Natural killer cell (primary cell): Measurements from ENCODE around the gene GID8. TPM values are rescaled to one million over a fixed set of nuclear protein-coding genes. Genes with fewer than 3 reads are reported as not detected.
A peak's percentile ranks its signal among the peaks of the same experiment; 100 is the strongest.
"Not testable (repeated sequence)": the region's sequence is repeated elsewhere in the genome, so short reads cannot be mapped to it uniquely, and the experiment has no call there.

ENCODE experiments used
- ATAC-seq, 3 donors: fragments of 150-1000 bp in 2 of 3; fragments of 200-7000 bp in 1 of 3; cut with Tn5 transposase; 1 replicate in 1 of 3; 2 replicates in 2 of 3; pipeline ENCODE4 v1.10.0; 2021; ENCODE audit warnings: mild to moderate bottlenecking in 2 of 3, moderate library complexity in 2 of 3
- DNase-seq, 2 donors: peaks; one replicate each; pipeline versions ENCODE4 v3.0.0 to v3.0.0-alpha.2; 2013 to 2021; ENCODE audit warnings: mixed read lengths in 1 of 2
- H3K27ac ChIP-seq: one replicate; pipeline ENCODE4 v1.5.1; 2013; ENCODE audit warnings: mild to moderate bottlenecking, low read length
- H3K27me3 ChIP-seq: one replicate; pipeline ENCODE4 v1.6.1; 2013; ENCODE audit warnings: low read length; ENCODE audit not compliant: control insufficient read depth, insufficient read depth
- H3K36me3 ChIP-seq: one replicate; pipeline ENCODE4 v1.6.1; 2013; ENCODE audit warnings: low read length; ENCODE audit not compliant: control insufficient read depth, insufficient read depth
- H3K4me1 ChIP-seq: one replicate; pipeline ENCODE4 v1.6.1; 2013; ENCODE audit warnings: low read length; ENCODE audit not compliant: control insufficient read depth, insufficient read depth
- H3K4me3 ChIP-seq: one replicate; pipeline ENCODE4 v1.5.1; 2013; ENCODE audit warnings: low read length
- H3K9me3 ChIP-seq: one replicate; pipeline ENCODE4 v1.6.1; 2013; ENCODE audit warnings: low read length; ENCODE audit not compliant: control insufficient read depth, insufficient read depth
- H3K27ac Mint-ChIP-seq, 2 donors: one replicate each; pipeline ENCODE4 v1.8.0; 2022; ENCODE audit warnings: mild to moderate bottlenecking in 2 of 2, mixed read lengths in 2 of 2, moderate library complexity in 1 of 2
- H3K27me3 Mint-ChIP-seq, 2 donors: one replicate each; pipeline ENCODE4 v1.8.0; 2022; ENCODE audit warnings: low read depth in 2 of 2, mixed read lengths in 2 of 2
- H3K36me3 Mint-ChIP-seq: one replicate; pipeline ENCODE4 v1.8.0; 2022; ENCODE audit warnings: mixed read lengths
- H3K4me1 Mint-ChIP-seq, 2 donors: one replicate each; pipeline ENCODE4 v1.8.0; 2022; ENCODE audit warnings: mixed read lengths in 2 of 2
- H3K4me3 Mint-ChIP-seq: one replicate; pipeline ENCODE4 v1.8.0; 2022; ENCODE audit warnings: mild to moderate bottlenecking, moderate library complexity, mixed read lengths
- H3K9me3 Mint-ChIP-seq, 2 donors: one replicate each; pipeline ENCODE4 v1.8.0; 2022; ENCODE audit warnings: mixed read lengths in 2 of 2
- WGBS: methylation state at CpG from one replicate; pipeline ENCODE4 v1.1.7; 2013; ENCODE audit warnings: missing lambda C conversion rate; ENCODE audit not compliant: insufficient coverage; 5-methylcytosine and 5-hydroxymethylcytosine counted together
- intact Hi-C: fragments of 100-400 bp; cut with micrococcal nuclease; formaldehyde crosslinking; loops from one replicate; pipeline ENCODE4 v1.14.2; 2022
- total RNA-seq, 4 donors: library from RNA; stranded (reverse); fragments of 120-200 nt in 1 of 4; gene quantifications; one replicate each; pipeline versions ENCODE4 v1.2.3 to v1.2.4, GENCODE V29; 2013 to 2022
- TF ChIP-seq, protein P1 (sequence below): fragments of 200-600 bp; IDR thresholded peaks from one replicate; pipeline ENCODE4 v1.8.0; 2022; ENCODE audit warnings: antibody characterized with exemption

GID8 gene
- total RNA-seq, 3 donors from 2014 or later (not counting 1 experiment from before 2014, with no cell fraction given) = 45.1 to 60.1 (median 53.1) TPM

DNA sequence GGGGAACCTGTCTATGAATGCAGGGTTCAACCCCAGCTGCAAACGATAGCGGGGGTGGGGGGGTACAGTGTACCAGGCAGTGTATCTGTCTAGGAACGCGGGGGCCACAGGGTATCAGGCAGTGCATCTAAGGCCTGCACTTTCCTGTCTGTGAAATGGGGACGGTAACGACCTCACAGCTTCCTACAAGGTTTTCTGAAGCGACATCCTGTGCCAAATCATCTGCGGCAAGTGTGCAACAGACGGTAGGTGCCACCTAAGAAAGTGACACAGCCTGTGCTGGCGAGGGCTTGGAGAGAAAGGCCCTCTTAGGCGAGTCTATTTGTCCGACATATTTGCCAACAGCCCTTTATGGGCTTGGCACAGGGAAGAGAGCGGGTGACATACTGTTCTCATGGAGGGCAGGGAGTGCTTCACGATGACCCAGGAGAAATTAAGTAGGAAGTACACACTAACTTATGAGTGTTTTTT, 15.5 kb upstream of the GID8 start:
- no peaks in the 10 kb centered on the region for H3K36me3 Mint-ChIP-seq
- Histone ChIP-seq H3K27ac (peak overlapping the region; percentile 35), H3K4me1 (peaks cover 78% of the 10 kb centered on the region), H3K9me3 (no peaks in the 10 kb centered on the region), H3K36me3 (no peaks in the 10 kb centered on the region), H3K4me3 (no peak overlapping the region), H3K27me3 (no peaks in the 10 kb centered on the region)
- no peaks in the 10 kb centered on the region for H3K27me3 Mint-ChIP-seq
- peak overlapping the region; percentile 84 for H3K4me3 Mint-ChIP-seq
- peaks cover 63 to 80% of the 10 kb centered on the region in 2 donors for H3K4me1 Mint-ChIP-seq
- DNase-seq = peak; percentile 51 to 77
- ATAC-seq = peak; percentile 19 to 64 (median 36)
- intact Hi-C loops = no loop called here
- WGBS = 36% methylated on average over 13 of the region's 14 CpGs
- peak overlapping the region; percentile 95 to 97 for H3K27ac Mint-ChIP-seq
- TF ChIP-seq, protein P1, sequence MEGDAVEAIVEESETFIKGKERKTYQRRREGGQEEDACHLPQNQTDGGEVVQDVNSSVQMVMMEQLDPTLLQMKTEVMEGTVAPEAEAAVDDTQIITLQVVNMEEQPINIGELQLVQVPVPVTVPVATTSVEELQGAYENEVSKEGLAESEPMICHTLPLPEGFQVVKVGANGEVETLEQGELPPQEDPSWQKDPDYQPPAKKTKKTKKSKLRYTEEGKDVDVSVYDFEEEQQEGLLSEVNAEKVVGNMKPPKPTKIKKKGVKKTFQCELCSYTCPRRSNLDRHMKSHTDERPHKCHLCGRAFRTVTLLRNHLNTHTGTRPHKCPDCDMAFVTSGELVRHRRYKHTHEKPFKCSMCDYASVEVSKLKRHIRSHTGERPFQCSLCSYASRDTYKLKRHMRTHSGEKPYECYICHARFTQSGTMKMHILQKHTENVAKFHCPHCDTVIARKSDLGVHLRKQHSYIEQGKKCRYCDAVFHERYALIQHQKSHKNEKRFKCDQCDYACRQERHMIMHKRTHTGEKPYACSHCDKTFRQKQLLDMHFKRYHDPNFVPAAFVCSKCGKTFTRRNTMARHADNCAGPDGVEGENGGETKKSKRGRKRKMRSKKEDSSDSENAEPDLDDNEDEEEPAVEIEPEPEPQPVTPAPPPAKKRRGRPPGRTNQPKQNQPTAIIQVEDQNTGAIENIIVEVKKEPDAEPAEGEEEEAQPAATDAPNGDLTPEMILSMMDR = no peak
- no peaks in the 10 kb centered on the region for H3K9me3 Mint-ChIP-seq

DNA sequence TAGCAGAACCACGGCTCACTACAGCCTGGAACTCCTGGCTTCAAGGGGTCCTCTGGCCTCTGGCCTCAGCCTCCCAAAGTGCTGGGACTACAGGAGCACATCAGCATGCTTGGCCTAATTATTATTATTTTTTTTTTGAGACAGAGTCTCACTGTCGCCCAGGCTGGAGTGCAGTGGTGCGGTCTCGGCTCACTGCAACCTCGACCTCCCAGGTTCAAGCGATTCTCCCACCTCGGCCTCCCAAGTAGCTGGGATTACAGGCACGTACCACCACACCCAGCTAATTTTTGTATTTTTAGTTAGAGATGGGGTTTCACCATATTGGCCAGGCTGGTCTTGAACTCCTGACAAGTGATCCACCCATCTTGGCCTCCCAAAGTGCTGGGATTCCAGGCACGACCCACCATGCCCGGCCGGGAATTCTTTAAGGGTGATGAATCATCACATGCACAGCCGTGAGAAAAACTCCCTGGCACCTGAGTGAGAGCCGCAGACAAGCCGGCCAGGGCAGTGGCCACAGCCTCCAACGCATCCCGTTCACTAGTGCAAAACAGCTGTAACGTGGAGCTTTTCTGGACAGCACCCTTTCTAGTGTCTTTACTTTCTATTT, 14.8 kb upstream of the GID8 start:
- ATAC-seq = not testable (repeated sequence)

DNA sequence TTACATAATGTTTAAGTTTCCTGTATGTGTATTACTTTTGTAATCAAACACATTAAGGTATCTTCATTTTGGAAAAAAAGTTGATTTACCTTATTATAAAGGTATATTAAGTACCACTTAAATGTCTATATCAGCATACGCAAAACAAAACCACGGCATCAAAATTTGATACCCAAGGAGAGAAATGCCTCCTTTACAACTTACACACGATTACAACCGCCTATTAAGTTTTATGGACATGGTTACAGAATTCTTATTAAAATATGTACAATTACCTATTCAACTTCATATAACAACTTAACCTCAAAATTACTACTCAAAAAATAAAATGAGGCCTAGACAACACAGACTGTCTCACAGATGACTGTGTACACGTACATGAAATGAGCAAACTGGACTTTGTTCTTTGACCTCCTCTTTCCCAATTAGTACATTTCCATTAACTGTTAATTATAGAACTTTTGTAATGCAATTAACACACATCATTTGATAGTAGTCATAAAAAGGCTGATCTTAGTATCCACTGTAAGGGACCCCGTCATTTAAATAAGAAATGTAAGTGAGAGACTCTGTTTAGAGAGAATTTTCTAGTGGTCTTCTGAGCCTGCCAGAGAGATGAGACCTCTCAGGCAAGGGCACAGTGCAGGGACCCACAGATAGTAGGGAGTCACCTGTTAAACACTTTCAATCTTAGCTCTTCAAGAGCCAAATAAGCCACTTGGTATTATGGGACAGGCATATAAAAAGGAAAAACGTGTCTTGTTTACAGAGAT, 14.1 kb upstream of the GID8 start:
- no peaks in the 10 kb centered on the region for H3K9me3 ChIP-seq
- H3K4me3 ChIP-seq = no peak overlapping the region
- H3K36me3 ChIP-seq = no peaks in the 10 kb centered on the region
- ATAC-seq = no peak
- TF ChIP-seq, protein P1 = no peak
- intact Hi-C loops = no loop called here
- H3K27me3 Mint-ChIP-seq = no peaks in the 10 kb centered on the region
- H3K9me3 Mint-ChIP-seq = no peaks in the 10 kb centered on the region
- peak overlapping the region; percentile 95 to 97 for H3K27ac Mint-ChIP-seq
- no peaks in the 10 kb centered on the region for H3K27me3 ChIP-seq
- H3K27ac ChIP-seq = peak overlapping the region; percentile 88
- peak overlapping the region; percentile 97 for H3K4me3 Mint-ChIP-seq
- peaks cover 83% of the 10 kb centered on the region for H3K4me1 ChIP-seq
- H3K4me1 Mint-ChIP-seq = peaks cover 63 to 80% of the 10 kb centered on the region in 2 donors
- H3K36me3 Mint-ChIP-seq = no peaks in the 10 kb centered on the region
- DNase-seq = no peak
- 35% methylated on average over 3 of the region's 7 CpGs for WGBS

More for the DNA sequence above, 14.8 kb upstream of the GID8 start:
- H3K4me3 ChIP-seq, H3K27me3 ChIP-seq, H3K27me3 Mint-ChIP-seq, DNase-seq, H3K36me3 ChIP-seq, intact Hi-C loops, H3K9me3 Mint-ChIP-seq, H3K36me3 Mint-ChIP-seq, H3K9me3 ChIP-seq: not testable (repeated sequence)
- peak overlapping the region; percentile 95 to 97 for H3K27ac Mint-ChIP-seq
- peak overlapping the region; percentile 35 for H3K27ac ChIP-seq
- peaks cover 63 to 80% of the 10 kb centered on the region in 2 donors for H3K4me1 Mint-ChIP-seq
- WGBS = 68% methylated on average over 15 of the region's 17 CpGs
- H3K4me3 Mint-ChIP-seq = peak overlapping the region; percentile 84
- peaks cover 80% of the 10 kb centered on the region for H3K4me1 ChIP-seq

DNA sequence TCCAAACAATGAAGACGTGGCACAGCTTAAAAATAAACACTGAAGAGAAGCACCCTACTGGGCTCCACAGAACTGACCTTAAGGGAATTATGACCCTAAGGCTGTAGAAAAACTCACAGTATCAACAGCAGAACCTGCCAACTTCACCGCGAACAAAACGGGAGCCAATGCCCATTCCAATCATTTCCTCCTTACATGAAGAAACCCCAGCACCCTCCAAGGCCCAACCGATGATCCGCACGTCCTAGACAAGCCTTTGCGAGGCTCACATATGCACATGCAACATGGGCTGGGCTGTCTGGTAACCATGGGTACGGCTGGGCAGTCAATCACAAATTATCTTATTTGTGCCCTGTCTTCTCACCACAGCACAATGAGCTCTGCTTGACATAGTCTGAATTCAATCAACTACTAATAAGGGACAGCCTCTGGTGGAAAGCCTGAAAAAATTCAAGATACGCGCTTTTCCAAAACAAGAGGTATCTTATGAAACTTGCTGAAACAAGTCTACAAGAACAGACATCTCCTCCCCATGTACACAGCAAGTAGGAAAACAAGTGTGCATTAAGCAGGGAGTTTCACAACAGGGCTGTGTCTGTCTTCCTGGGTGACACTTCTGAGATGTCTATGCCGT, 13.4 kb upstream of the GID8 start:
- Mint-ChIP-seq H3K4me3 (peak overlapping the region; percentile 97), H3K9me3 (no peaks in the 10 kb centered on the region), H3K27ac (peak overlapping the region; percentile 95 to 97), H3K4me1 (peaks cover 60 to 76% of the 10 kb centered on the region in 2 donors), H3K36me3 (no peaks in the 10 kb centered on the region), H3K27me3 (no peaks in the 10 kb centered on the region)
- ATAC-seq (no peak), DNase-seq (peak in 1 of 2 donors; percentile 63)
- H3K4me1 ChIP-seq = peaks cover 80% of the 10 kb centered on the region
- no peaks in the 10 kb centered on the region for H3K27me3 ChIP-seq
- intact Hi-C loops = loop anchor here (5.0 kb wide), 1 partner anchor 62 kb away; the partner anchor contains the start of gene TCFL5
- peak overlapping the region; percentile 94 for H3K4me3 ChIP-seq
- peak overlapping the region; percentile 88 for H3K27ac ChIP-seq
- 46% methylated on average over 12 of the region's 12 CpGs for WGBS
- H3K36me3 ChIP-seq = no peaks in the 10 kb centered on the region
- TF ChIP-seq, protein P1 = no peak
- H3K9me3 ChIP-seq = no peaks in the 10 kb centered on the region
